ENCODE results near the gene C2orf49.
"Not testable (repeated sequence)": the region's sequence is repeated elsewhere in the genome, so short reads cannot be mapped to it uniquely, and the experiment has no call there.

The C2orf49 gene

GRCh38 chr2:105321875-105322646, 15.3 kb upstream of the C2orf49 start:
- no peak for DNase-seq

DNA sequence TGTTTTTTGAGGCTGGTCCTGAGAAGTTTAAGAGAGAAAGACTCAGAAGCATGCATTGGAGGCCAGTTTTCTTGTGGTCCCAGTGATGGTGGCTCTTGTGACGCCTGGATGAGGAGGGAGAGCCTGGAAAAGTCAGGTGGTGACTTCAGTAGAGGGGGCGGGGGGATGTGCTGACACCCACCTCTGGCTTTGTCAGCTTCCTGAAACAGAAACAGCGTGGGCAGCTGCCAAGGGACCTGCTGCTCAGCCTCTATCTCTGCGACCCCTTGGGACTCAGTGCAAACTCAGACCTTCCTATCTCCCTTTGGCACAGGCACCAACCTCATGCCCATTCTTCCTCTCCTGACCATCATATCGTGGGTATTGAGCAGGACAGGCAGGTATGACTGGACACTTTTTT, 14.2 kb upstream of the C2orf49 start:
- DNase-seq, result no peak

GRCh38 chr2:105324101-105324500, 13.2 kb upstream of the C2orf49 start:
- no peak for DNase-seq

GRCh38 chr2:105324732-105325131, 12.6 kb upstream of the C2orf49 start:
- DNase-seq, result peak; percentile 86

- peak; percentile 83 for DNase-seq
Observed at GRCh38 chr2:105325389-105325963, 11.9 kb upstream of the C2orf49 start.

GRCh38 chr2:105327271-105327670, 10.1 kb upstream of the C2orf49 start:
- not testable (repeated sequence) for DNase-seq

- no peak for DNase-seq
Observed at GRCh38 chr2:105327690-105328089, 9.7 kb upstream of the C2orf49 start.

DNA sequence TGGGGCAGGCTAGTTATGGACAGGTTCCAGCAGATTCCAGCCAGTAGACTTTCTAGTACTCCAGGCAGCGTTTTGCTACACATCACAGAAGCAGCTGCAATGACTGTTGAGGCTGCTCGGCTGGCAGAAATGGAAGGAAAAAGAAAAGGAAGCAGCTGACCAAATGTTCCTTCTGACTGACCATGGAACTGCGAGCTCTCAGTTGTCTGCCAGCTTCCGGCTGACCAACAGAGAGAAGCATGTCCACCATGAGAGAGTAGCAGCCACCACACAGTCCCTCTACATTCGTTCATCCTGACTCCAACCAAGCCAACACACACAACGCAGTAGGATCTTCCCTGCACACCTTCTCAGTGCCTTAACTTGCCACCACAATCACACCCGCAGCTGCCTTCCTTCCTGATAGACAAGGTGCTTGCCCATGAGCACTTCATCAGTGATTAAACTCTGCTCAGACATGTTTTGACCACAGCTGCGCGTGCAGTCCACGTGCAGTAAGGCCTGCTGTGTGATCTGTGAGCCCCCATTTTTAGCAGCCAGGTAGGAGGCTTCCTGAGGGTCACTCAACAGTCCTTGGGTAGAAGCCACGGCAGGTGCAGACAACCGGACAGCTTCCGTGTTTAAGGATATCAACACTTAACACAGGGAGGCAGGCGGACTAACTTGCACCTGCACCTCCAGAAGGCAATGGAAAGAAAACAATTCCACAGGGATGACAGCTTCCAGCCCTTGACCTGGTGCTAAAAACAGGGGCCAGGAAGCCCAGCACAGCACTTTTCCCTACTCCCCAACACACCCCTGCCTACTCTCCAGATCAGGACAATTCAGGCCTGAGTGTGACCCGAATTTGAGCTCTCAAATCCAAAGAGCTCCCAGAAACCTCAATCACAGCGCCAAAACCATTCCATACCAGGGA, 8.8 kb upstream of the C2orf49 start:
- DNase-seq, result no peak

DNA sequence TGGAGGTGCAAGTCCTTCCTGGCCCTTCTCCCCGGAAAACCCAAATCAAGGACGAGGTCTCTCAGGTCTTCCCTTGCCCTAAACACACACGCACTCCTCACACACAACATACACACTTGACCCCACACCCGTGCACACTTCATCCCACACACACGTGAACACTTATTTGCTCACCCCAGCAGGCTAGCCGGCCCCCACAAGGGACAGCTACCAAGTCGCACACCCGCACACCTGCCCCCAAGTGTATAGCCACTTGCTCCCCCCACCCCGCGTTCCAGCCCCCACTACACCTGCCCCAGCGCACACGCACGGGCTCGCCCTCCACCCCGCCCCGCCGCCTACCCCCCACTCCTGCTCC, 8.2 kb upstream of the C2orf49 start:
- DNase-seq, result no peak

DNA sequence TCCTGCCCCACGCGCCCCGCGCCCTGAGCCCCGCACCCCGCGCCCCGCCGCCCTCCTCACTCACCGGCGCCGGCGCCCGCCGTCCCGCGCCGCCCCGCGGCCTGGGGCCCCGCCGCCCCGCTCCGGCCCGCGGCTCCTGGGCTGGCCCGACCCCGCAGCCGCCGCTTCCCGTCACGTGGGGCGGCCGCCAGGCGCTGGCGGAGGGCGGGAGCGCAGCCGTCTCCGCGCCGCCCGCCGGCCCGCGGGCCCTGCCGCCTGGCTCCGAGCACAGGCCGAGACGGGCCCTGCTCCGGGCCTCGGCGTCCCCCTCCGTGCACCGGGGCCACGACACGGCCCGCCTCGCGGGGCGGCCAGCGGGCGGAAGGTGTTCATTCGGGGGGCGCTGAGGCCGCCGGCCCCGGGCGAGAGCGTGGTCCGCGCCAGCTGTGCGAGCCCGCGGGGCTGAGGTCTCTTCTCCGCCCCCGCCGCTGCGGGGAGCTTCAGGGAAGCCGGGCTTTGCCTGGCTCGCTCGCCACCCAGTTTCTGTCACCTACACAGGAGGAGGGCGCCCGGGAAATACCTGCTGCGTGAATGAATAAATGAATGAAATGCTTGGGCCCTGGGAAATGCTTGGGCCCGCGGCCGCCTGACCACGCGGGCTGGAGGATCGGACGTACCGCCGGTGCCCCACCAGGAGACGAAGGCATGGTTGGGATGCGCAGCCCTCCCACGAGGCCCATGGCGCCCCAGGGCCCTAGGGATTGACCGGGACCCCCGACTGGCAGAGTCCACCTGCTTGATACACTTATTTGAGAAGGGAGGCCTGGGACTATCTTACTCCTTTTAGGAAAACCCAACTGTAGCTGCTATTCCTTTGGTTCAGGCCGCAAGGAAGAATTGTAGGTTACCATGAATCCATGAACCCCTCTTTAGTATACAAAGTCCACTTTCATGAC, 7.5 kb upstream of the C2orf49 start, which contains the start of gene TGFBRAP1:
Gene TGFBRAP1, minus strand, starts transcription at position 175 of the 935 bp plus-strand sequence. CDS start 21,434 bp downstream, outside the sequence.
- peak; percentile 66 for DNase-seq

DNA sequence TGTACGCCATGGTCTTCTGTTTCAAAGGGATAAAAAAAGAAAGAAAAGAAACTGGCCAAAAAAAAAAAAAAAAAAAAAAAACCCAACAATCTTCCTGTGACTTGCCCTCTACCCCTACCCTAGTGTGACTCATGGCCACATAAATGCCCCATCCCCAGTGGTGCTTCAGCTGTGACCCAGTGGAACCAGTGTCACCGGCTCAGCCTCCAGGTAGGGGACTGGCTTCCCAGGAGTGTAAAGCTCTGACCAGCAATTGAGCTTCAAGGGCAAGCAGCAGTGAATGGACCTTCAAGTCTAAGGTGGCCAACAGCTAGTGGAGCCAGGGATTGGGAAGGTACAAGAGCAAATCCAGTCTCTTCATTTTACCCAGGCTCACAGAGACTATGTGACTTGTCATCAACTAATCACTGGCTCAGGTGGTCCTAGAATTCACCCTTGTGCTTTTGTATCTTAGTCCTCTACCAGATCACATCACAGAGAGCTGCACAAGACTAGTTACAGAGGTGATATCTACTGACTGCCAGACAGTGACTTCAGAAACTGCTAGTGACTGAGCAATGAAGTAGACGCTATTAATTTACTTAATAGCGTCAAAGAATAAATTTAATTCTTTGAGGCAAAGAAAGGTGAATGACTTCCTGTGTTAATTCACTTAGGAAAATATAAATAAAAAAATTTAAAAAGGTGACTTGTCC, 6.5 kb upstream of the C2orf49 start:
- DNase-seq, result no peak

DNA sequence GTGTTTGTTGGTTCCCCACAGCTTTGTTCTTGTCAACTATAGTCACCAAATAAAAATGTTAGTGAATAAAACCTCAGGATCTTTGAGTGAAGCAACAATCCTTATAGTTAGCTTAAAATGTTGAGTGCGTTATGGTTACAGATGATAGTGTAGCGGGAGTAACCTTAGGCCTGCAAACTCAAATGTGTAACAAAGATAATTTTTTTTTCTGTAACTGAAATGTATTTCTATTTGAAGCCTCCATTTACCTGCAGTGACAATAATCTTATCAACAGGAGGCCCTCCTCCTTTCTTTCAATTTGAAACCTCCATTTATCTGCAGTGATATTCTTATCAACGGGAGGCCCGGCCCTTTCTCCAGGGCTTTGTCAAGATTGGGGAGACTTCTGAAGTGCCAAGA, 3.1 kb upstream of the C2orf49 start:
- no peak for DNase-seq

GRCh38 chr2:105335469-105335868, 1.9 kb upstream of the C2orf49 start:
- DNase-seq, result no peak

- DNase-seq, result no peak
Observed at GRCh38 chr2:105336786-105337121, 586 bp upstream of the C2orf49 start.

GRCh38 chr2:105338020-105338385, 663 bp downstream of the C2orf49 start:
- no peak for DNase-seq

- no peak for DNase-seq
Observed at GRCh38 chr2:105339414-105339813, 2.1 kb downstream of the C2orf49 start.

DNA sequence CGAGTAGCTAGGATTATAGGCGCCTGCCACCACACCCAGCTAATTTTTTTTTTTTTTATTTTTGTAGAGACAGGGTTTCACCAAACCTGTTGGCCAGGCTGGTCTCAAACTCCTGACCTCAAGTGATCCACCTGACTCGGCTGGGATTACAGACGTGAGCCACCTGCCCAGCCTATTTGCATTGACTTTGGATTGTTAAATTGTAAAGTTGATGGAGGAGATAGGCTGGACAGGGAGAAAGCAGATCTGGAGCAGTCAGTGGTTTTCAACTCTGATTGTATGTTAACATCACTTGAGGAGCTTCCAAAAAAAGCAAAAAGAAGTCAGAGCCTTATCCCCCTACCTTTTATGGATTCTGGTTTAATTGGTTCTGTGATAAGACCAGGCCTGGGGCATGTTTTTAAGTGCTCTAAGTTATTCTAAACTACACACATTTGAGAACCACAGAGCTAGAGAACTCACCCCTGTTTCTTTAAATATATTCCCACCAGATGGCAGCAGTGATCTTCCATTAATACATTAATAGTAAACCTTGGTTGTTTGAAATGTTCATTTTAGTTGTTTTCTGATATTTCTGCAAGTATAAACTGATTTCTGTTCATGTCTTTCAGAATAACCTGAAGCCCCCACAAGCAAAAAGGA, 7.5 kb downstream of the C2orf49 start:
- DNase-seq, result peak; percentile 51

GRCh38 chr2:105357122-105357521, 19.8 kb downstream of the C2orf49 start:
- no peak for DNase-seq

DNA sequence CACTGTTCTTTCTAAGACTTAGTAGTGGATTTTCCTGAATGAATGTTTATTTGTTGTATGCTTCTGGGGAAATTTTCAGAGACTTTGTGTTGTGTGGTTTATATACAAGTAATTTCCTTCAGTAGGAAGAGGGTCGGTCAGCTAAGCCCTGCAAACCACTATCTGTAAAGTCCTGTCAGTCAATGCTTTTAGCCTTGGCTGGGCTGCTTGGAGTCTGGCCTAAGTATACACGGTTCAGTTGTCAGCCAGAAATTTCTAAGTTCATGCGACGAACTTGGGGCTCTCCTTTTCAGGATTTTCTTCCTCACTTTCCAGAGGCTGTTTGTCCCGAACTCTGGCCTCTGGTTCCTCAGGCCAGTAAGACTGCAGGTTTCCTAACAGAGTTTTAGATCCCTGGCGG, 21.3 kb downstream of the C2orf49 start:
- DNase-seq, result no peak

GRCh38 chr2:105361102-105361889, 24.0 kb downstream of the C2orf49 start:
- no peak for DNase-seq

Data from fibroblast of skin of scalp (primary cell).